IMR-90 (cell line): ENCODE data around the gene TNS3. TPM values are rescaled to one million over a fixed set of nuclear protein-coding genes. Genes with fewer than 3 reads are reported as not detected.
A peak's percentile ranks its signal among the peaks of the same experiment; 100 is the strongest.

Experiments
- ATAC-seq: fragments of 200-7000 bp; cut with Tn5 transposase; 2 replicates; pipeline ENCODE4 v1.9.1; 2020; ENCODE audit warnings: low read depth, mild to moderate bottlenecking, moderate library complexity
- BruUV-seq: library from RNA; stranded (reverse); fragments of 400-500 nt; replicated peaks from 2 replicates; lab custom pipeline; 2021; lab: Mats Ljungman, UMichigan
- CTCF ChIA-PET: fragments of 300-600 bp; formaldehyde crosslinking; extraction: SDS; loops from one replicate; lab custom pipeline; 2021; ENCODE audit warnings: antibody characterized with exemption; lab: Yijun Ruan, JAX
- POLR2A ChIA-PET: fragments of 300-600 bp; sonication (Branson Sonifier 250); formaldehyde crosslinking; loops from one replicate; lab custom pipeline; 2022; ENCODE audit warnings: antibody characterized with exemption; ENCODE audit not compliant: unreplicated experiment; lab: Charles Lee
- DNase-seq: peaks from one replicate; pipeline ENCODE4 v3.0.0; 2013
- H2AFZ ChIP-seq: replicated peaks from 2 replicates; pipeline ENCODE3; 2013; ENCODE audit warnings: low read length, mild to moderate bottlenecking; ENCODE audit not compliant: poor library complexity
- H2AK5ac ChIP-seq: 2 replicates; pipeline ENCODE4 v1.6.1; 2013; ENCODE audit warnings: low read depth, low read length, inconsistent platforms
- H2AK9ac ChIP-seq: replicated peaks from 2 replicates; pipeline ENCODE3; 2013; ENCODE audit warnings: mild to moderate bottlenecking, low read depth, low read length, moderate library complexity; ENCODE audit not compliant: poor library complexity
- H2BK120ac ChIP-seq: 2 replicates; pipeline ENCODE4 v1.6.1; 2013; ENCODE audit warnings: low read depth, low read length, inconsistent platforms
- H2BK15ac ChIP-seq: 3 replicates; pipeline ENCODE4 v1.6.1; 2013; ENCODE audit warnings: low read depth, low read length, inconsistent platforms
- H2BK20ac ChIP-seq: 2 replicates; pipeline ENCODE4 v1.6.1; 2013; ENCODE audit warnings: low read depth, mild to moderate bottlenecking, inconsistent platforms, low read length, moderate library complexity
- H2BK5ac ChIP-seq: 2 replicates; pipeline ENCODE4 v1.6.1; 2013; ENCODE audit warnings: mild to moderate bottlenecking, low read depth, low read length, inconsistent platforms; ENCODE audit not compliant: poor library complexity, severe bottlenecking
- H3K14ac ChIP-seq: replicated peaks from 2 replicates; pipeline ENCODE4 v1.6.1; 2013; ENCODE audit warnings: low read depth, low read length, inconsistent platforms
- H3K18ac ChIP-seq: 2 replicates; pipeline ENCODE4 v1.6.1; 2013; ENCODE audit warnings: low read depth, low read length, control low read depth
- H3K23ac ChIP-seq: 2 replicates; pipeline ENCODE4 v1.6.1; 2013; ENCODE audit warnings: low read depth, low read length, inconsistent platforms
- H3K27ac ChIP-seq: 2 replicates; pipeline ENCODE4 v1.5.1; 2013; ENCODE audit warnings: mild to moderate bottlenecking, control low read depth, low read length; ENCODE audit not compliant: insufficient read depth
- H3K27me3 ChIP-seq: 2 replicates; pipeline ENCODE4 v1.6.1; 2013; ENCODE audit warnings: low read length; ENCODE audit not compliant: control insufficient read depth, insufficient read depth
- H3K36me3 ChIP-seq: 2 replicates; pipeline ENCODE4 v1.6.1; 2013; ENCODE audit warnings: low read length, mixed read lengths; ENCODE audit not compliant: control insufficient read depth, insufficient read depth
- H3K4ac ChIP-seq: 2 replicates; pipeline ENCODE4 v1.6.1; 2013; ENCODE audit warnings: low read depth, low read length, inconsistent platforms
- H3K4me1 ChIP-seq: 2 replicates; pipeline ENCODE4 v1.6.1; 2013; ENCODE audit warnings: low read length, mixed read lengths; ENCODE audit not compliant: control insufficient read depth, insufficient read depth
- H3K4me2 ChIP-seq: 2 replicates; pipeline ENCODE4 v1.6.1; 2013; ENCODE audit warnings: low read depth, mild to moderate bottlenecking, control low read depth, low read length, moderate library complexity
- H3K4me3 ChIP-seq: 2 replicates; pipeline ENCODE4 v1.5.1; 2013; ENCODE audit warnings: low read depth, mild to moderate bottlenecking, control low read depth, low read length, moderate library complexity; ENCODE audit not compliant: insufficient read depth
- H3K56ac ChIP-seq: 2 replicates; pipeline ENCODE4 v1.6.1; 2013; ENCODE audit warnings: low read length, inconsistent platforms; ENCODE audit not compliant: insufficient read depth; ENCODE audit errors: extremely low read depth
- H3K79me1 ChIP-seq, 2 experiments: 2 replicates each; pipeline ENCODE4 v1.6.1; 2013; ENCODE audit warnings: low read length in 2 of 2, inconsistent platforms in 1 of 2, low read depth in 1 of 2
- H3K9ac ChIP-seq: 2 replicates; pipeline ENCODE4 v1.6.1; 2013; ENCODE audit warnings: low read depth, low read length, control low read depth
- H3K9me1 ChIP-seq: 2 replicates; pipeline ENCODE4 v1.6.1; 2013; ENCODE audit warnings: low read length, inconsistent platforms; ENCODE audit not compliant: insufficient read depth
- H3K9me3 ChIP-seq: 2 replicates; pipeline ENCODE4 v1.6.1; 2013; ENCODE audit warnings: low read length; ENCODE audit not compliant: control insufficient read depth, insufficient read depth
- H4K20me1 ChIP-seq: 2 replicates; pipeline ENCODE4 v1.6.1; 2013; ENCODE audit warnings: low read length, inconsistent platforms; ENCODE audit not compliant: insufficient read depth
- H4K5ac ChIP-seq: 2 replicates; pipeline ENCODE4 v1.6.1; 2013; ENCODE audit warnings: mild to moderate bottlenecking, low read depth, low read length, control low read depth
- H4K8ac ChIP-seq, 2 experiments: 2 replicates each; pipeline ENCODE4 v1.6.1; 2013; ENCODE audit warnings: low read depth in 2 of 2, low read length in 2 of 2, control low read depth in 1 of 2, inconsistent platforms in 1 of 2
- H4K91ac ChIP-seq: 2 replicates; pipeline ENCODE4 v1.6.1; 2013; ENCODE audit warnings: low read depth, low read length, inconsistent platforms; ENCODE audit not compliant: insufficient read depth
- CHD1 ChIP-seq: IDR thresholded peaks from 2 replicates; pipeline ENCODE4 v1.6.1; 2012; ENCODE audit warnings: low read depth, low read length, improper control_type of control experiment
- CTCF ChIP-seq: conservative IDR thresholded peaks from 2 replicates; pipeline ENCODE4 v1.5.1; 2012; ENCODE audit warnings: mild to moderate bottlenecking, low read depth, low read length, improper control_type of control experiment
- ELK1 ChIP-seq: fragments of 150-350 bp; IDR thresholded peaks from 2 replicates; pipeline ENCODE4 v1.6.1; 2016; ENCODE audit warnings: low read depth, mild to moderate bottlenecking, low read length, moderate library complexity, borderline replicate concordance
- MAZ ChIP-seq: IDR thresholded peaks from 2 replicates; pipeline ENCODE4 v1.6.1; 2012; ENCODE audit warnings: low read depth, mild to moderate bottlenecking, low read length, improper control_type of control experiment, moderate library complexity, borderline replicate concordance
- MXI1 ChIP-seq: IDR thresholded peaks from 2 replicates; pipeline ENCODE4 v1.6.1; 2012; ENCODE audit warnings: low read depth, mild to moderate bottlenecking, low read length, moderate library complexity, borderline replicate concordance
- WGBS, 2 experiments: methylation state at CpG; one replicate each; pipeline versions ENCODE4 v1.1.5 to v1.1.7; 2013; ENCODE audit warnings: missing lambda C conversion rate in 2 of 2; ENCODE audit not compliant: insufficient read length in 1 of 2; ENCODE audit errors: extremely low coverage in 2 of 2; 5-methylcytosine and 5-hydroxymethylcytosine counted together
- dilution Hi-C: fragments of 300-500 bp; cut with HindIII; formaldehyde crosslinking; loops from one replicate; pipeline ENCODE4 v1.14.3; 2018; ENCODE audit warnings: low sequenced_read_pairs; ENCODE audit not compliant: unreplicated experiment
- in situ Hi-C: fragments of 300-500 bp; cut with MboI; formaldehyde crosslinking; loops from 3 replicates; pipeline ENCODE4 v1.14.3; 2019; ENCODE audit warnings: low sequenced_read_pairs, inconsistent platforms, mixed read lengths
- intact Hi-C: fragments of 100-400 bp; cut with micrococcal nuclease; formaldehyde crosslinking; loops from 2 replicates; pipeline ENCODE4 v1.10.0; 2022
- polyA plus RNA-seq, 3 experiments: library from polyadenylated mRNA; depleted of rRNA; stranded (reverse); fragments of >200 nt; gene quantifications; 2 replicates each; pipeline ENCODE4 v1.2.3, GENCODE V29; 2012; ENCODE audit warnings: low replicate concordance in 1 of 3
- total RNA-seq: library from RNA; depleted of rRNA; stranded (reverse); fragments of >200 nt; gene quantifications from 2 replicates; pipeline ENCODE4 v1.2.3, GENCODE V29; 2012

Gene TNS3
- total and polyA plus RNA-seq, 2 of the 4 experiments (the other 2 are of a cell fraction) = 64.3 to 79.2 TPM

- ChIA-PET CTCF (interaction anchor here (0.9 kb wide), 1 partner anchor 114 kb away, joined by 6 read pairs; no protein-coding TSS in a partner anchor), POLR2A (no interaction called here)
- ATAC-seq (peak; percentile 87), DNase-seq (peak; percentile 75)
- peaks cover 13 to 91% of the 10 kb centered on the region in 2 experiments for H3K79me1 ChIP-seq
- peaks cover 86% of the 10 kb centered on the region for H4K20me1 ChIP-seq
- peak overlapping the region; percentile 34; the same call in 1 of the 2 replicates for H3K4me2 ChIP-seq
- H2AK9ac ChIP-seq = peak overlapping the region; percentile 48
- H2BK5ac ChIP-seq = no peak overlapping the region
- H2BK120ac ChIP-seq = peak overlapping the region; percentile 51
- H3K14ac ChIP-seq = peak overlapping the region; percentile 70
- no peak overlapping the region for H2BK15ac ChIP-seq
- H3K36me3 ChIP-seq = peaks cover 21% of the 10 kb centered on the region
- no peak overlapping the region for H3K4me3 ChIP-seq
- H3K4ac ChIP-seq = peak overlapping the region; percentile 52; the same call in 1 of the 2 replicates
- H3K9me1 ChIP-seq = peaks cover 55% of the 10 kb centered on the region
- H2AK5ac ChIP-seq = no peak overlapping the region; the same call in 1 of the 2 replicates
- TF ChIP-seq ELK1 (no peak), MXI1 (peak; percentile 17; the same call in 1 of the 2 replicates), CHD1 (0 out of 2 replicates have a peak, but pooled peaks have one; percentile 57), MAZ (peak; percentile 35; the same call in 1 of the 2 replicates), CTCF (no peak)
- H3K27me3 ChIP-seq = no peaks in the 10 kb centered on the region
- H4K5ac ChIP-seq = no peak overlapping the region
- H3K18ac ChIP-seq = no peak overlapping the region
- 0 out of 2 replicates have a peak overlapping the region, but pooled peaks have one; percentile 6 for H3K9ac ChIP-seq
- H4K8ac ChIP-seq = peak overlapping the region in 1 of 2 experiments; percentile 12; a peak in 1 of 4 replicates
- H4K91ac ChIP-seq = peak overlapping the region; percentile 14; the same call in 1 of the 2 replicates
- 0 out of 2 replicates have a peak overlapping the region, but pooled peaks have one; percentile 67 for H3K23ac ChIP-seq
- dilution Hi-C loops = no loop called here
- peak overlapping the region; percentile 38; the same call in 1 of the 2 replicates for H2BK20ac ChIP-seq
- H3K27ac ChIP-seq = peak overlapping the region; percentile 19; the same call in 1 of the 2 replicates
- H3K4me1 ChIP-seq = peaks cover 22% of the 10 kb centered on the region
- H3K56ac ChIP-seq = no peak overlapping the region
- peak overlapping the region; percentile 79 for H2AFZ ChIP-seq
- no peaks in the 10 kb centered on the region for H3K9me3 ChIP-seq
- BruUV-seq = no TSS peak
- intact Hi-C loops = no loop called here
- WGBS, 2 experiments = 20% methylated on average over 3 of the region's 20 CpGs; no CpG with 5 or more reads in 1 of the 2 experiments
- in situ Hi-C loops = no loop called here
These were observed 202.1 kb downstream of the TNS3 start for GRCh38 chr7:47379629-47380324.
